ENCODE data around the gene QRFP.

GRCh38 chr9:130940693-130941576, 44.3 kb upstream of the QRFP start:
- peak; percentile 80 for TF ChIP-seq CTCF (IDR thresholded peaks at IDR 0.05; ENCODE audit: borderline replicate concordance, extremely low read depth, low read length, poor library complexity, severe bottlenecking)
- TF ChIP-seq EZH2 (IDR thresholded peaks at IDR 0.05; ENCODE audit: borderline replicate concordance, low read depth, low read length, severe bottlenecking), result no peak

Measured in DND-41 (cell line).